HL-60/S4 (cell line): ENCODE data around the gene UFD1.

ENCODE experiments used
- in situ Hi-C: fragments of 300-500 bp; cut with MboI; formaldehyde crosslinking; loops from 2 replicates; pipeline ENCODE4 v1.14.3; 2022; ENCODE audit warnings: low sequenced_read_pairs

The UFD1 gene

GRCh38 chr22:19516378-19517170 lies 37.6 kb upstream of the UFD1 start:
- in situ Hi-C loops, result loop anchor here (10.0 kb wide), 1 partner anchor 58 kb away; no protein-coding TSS in a partner anchor

DNA sequence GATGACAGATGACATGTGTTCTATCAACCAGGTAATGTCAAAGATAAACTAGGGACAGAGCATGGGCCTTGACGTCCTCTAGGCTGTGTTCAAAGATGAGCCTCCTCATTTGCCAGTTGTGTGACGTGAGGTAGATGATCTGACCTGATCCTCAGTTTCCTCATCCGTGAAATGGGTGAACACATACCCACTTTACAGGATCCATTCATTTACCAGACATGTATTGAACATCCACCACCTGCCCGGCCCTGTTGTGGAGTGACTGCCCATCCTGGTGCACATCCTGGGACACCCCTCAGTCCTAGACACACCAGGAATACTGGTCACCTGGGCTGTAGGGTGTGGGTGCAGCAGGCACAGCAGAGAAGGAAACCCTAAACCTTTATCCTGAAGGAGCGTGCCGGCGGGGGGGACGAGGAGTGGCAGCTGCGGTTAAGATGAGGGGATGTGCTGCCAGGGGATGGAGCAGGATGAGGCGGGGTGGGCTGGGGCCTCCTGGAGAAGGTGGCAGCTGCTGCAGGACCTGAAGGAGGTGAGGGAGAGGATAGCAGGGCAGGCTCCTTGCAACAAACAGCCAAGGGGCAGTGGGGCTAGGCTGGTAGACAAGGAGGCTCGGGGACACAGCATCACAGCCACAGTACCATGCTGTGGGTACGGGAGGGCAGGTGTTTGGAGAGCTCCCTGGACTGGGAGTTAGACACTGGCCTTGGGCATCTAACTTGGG lies 36.8 kb upstream of the UFD1 start:
- in situ Hi-C loops, result loop anchor here (10.0 kb wide), 1 partner anchor 59 kb away; no protein-coding TSS in a partner anchor

DNA sequence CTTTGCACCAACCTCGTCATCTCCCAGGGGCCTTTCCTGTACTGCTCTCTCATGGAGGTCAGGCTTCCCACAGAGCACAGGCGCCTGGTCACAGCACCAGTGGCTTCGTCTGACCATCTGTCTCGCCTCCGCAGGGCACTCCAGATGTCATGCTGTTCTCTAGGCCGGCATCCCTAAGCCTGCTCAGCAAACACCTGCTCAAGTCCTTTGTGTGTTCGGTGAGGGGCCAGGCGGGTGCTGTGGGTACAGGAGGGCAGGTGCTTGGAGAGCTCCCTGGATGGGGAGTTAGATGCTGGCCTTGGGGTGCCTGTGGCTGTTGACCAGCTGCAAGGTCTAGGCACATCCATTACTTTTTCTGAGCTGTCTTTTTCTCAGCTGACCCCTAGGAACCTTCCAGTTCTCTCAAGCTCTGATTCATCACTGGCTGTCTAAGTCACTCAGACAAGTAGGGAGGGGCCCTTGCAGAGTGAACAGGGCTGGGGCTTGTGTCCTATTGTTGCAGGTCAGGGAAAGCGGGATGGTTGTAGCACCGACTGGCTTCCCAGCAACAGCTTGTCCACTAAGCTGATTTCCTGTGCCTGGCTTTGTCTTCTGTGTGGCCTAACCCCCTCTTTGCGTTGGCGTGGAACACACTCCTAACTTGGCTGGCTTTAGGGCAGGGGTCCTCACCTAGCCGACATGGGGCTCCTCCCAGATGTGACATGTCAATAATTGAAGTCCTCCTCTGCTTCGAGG lies 36.0 kb upstream of the UFD1 start:
- in situ Hi-C loops, result loop anchor here (10.0 kb wide), 1 partner anchor 60 kb away; no protein-coding TSS in a partner anchor

GRCh38 chr22:19513823-19514222 lies 34.8 kb upstream of the UFD1 start:
- in situ Hi-C loops, result loop anchor here (10.0 kb wide), 1 partner anchor 61 kb away; no protein-coding TSS in a partner anchor

GRCh38 chr22:19510919-19511341 lies 31.9 kb upstream of the UFD1 start:
- in situ Hi-C loops, result loop anchor here (10.0 kb wide), 1 partner anchor 64 kb away; no protein-coding TSS in a partner anchor

- in situ Hi-C loops, result loop anchor here (10.0 kb wide), 2 partner anchors 65 to 115 kb away; no protein-coding TSS in a partner anchor
These were observed 30.9 kb upstream of the UFD1 start for GRCh38 chr22:19509923-19510322.

GRCh38 chr22:19509191-19509590 lies 30.2 kb upstream of the UFD1 start:
- in situ Hi-C loops, result loop anchor here (10.0 kb wide), 1 partner anchor 116 kb away; no protein-coding TSS in a partner anchor

GRCh38 chr22:19508024-19508776 lies 29.2 kb upstream of the UFD1 start:
- in situ Hi-C loops, result loop anchor here (10.0 kb wide), 1 partner anchor 117 kb away; no protein-coding TSS in a partner anchor

GRCh38 chr22:19507534-19507861 lies 28.5 kb upstream of the UFD1 start:
- in situ Hi-C loops, result loop anchor here (10.0 kb wide), 1 partner anchor 117 kb away; no protein-coding TSS in a partner anchor

DNA sequence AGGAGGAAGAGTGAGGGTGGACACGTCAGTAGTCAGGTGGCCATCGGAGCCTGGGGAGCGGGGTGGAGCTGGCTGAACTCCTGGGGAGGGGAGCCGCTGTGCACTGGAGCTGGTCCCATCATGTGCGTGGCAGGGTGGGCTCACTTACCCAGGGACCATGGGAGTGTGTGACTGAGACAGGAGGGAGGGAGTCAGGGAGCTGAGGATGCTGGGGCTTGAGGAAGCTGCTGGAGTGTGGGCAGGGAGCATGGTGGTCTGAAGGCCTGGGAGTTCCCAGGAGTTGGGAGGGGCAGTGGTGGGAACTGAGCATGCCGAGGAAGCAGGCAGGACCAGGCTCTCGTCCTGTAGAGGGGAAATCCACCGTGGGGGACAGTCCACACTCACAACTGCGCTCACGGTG lies 27.2 kb upstream of the UFD1 start:
- in situ Hi-C loops, result loop anchor here (10.0 kb wide), 1 partner anchor 119 kb away; no protein-coding TSS in a partner anchor

DNA sequence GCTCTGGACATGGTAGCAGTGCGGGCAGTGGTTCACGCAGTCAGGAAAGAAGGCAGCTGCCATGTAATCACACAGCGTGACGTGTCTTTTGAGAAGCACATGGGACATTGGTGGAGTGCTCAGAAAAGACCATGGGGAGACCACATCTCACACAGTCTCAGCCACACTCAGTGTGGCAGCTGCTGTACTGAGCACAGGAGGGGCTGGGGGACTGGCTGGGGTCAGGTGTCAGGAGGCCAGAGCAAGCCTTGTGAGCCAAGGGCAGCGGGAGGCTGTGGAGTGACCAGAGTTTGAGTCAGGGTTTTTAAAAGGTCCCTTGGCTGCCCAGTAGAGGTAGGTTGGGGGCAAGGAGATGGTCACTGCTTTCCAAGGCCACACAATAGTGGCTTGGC lies 26.7 kb upstream of the UFD1 start:
- in situ Hi-C loops, result loop anchor here (10.0 kb wide), 1 partner anchor 119 kb away; no protein-coding TSS in a partner anchor

DNA sequence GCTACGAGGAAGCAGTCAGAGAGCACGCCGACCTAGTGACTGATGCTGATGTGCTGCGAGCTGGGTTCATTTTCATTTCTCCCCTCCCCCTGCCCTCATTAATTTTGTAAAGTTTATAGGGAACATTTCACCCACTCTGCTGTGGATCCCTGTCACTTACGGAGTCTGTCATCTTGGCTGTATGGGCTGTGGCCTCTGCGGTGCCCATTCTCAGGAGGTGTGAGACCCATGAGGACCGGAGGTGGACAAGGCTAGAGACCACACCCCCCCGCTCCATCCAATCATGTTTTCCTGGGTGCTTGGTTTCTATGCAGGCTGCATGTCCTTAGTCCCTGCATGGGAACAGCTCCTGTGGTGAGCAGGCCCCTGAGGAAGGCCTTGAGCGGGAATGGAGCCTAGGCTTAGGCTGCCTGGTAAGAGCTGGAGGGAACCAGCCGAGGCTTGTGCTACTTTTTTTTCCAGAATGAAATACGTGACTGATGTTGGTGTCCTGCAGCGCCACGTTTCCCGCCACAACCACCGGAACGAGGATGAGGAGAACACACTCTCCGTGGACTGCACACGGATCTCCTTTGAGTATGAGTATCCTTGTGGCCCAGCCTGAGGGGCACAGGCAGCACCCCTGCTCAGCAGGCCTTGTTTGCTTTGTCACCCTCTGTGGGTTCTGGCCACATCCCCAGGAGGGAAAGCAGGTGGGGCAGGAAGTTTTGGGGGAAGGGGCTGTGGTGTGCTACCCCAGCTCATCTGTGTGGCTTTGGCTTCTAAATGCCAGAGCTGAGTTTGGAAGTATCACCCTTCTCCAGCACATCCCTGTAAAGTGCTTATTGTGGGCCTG lies 26.1 kb upstream of the UFD1 start:
- in situ Hi-C loops, result loop anchor here (10.0 kb wide), 1 partner anchor 120 kb away; no protein-coding TSS in a partner anchor

DNA sequence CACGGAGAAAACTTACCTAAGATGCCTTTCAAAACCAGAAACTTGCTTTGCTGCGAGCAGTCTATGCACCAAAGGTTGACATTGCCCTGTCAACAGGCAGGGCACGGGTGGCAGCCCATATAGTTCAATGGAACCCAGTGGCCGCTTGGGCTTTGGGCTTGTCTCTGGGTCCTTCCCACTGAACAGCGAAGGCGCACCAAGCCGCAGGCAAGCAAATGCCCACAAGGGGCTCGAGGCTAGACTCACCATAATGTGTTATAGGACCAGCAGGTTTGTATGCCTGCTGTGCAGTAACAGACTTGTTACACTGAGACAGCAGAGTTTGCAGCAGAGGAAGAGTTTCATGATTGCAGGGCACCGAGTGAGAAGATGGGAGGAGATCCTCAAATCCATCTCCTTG lies 24.9 kb upstream of the UFD1 start:
- in situ Hi-C loops, result loop anchor here (10.0 kb wide), 1 partner anchor 121 kb away; no protein-coding TSS in a partner anchor

DNA sequence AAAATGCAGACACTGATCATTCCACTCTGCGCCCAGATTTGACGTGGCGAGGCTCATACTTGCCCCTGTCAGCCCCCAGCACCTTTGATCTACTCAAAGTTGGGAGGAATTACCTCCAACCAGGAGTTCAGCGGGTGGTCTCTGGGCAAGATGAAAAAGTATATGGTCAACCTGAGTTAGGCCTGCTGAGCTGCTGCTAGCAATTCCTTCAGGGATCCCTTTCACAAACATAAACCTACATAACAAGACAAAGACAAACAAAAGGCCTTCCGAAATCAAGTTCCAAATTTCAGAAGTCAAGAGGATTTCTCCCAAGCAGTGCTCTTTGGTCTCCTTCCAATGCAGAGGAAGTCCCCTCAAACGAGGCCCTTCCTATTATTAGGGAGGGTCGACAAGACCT lies 24.4 kb upstream of the UFD1 start:
- in situ Hi-C loops, result loop anchor here (10.0 kb wide), 1 partner anchor 121 kb away; no protein-coding TSS in a partner anchor

- in situ Hi-C loops, result loop anchor here (10.0 kb wide), 1 partner anchor 123 kb away; no protein-coding TSS in a partner anchor
These were observed 23.0 kb upstream of the UFD1 start for GRCh38 chr22:19501897-19502447.

GRCh38 chr22:19499880-19500242 lies 20.9 kb upstream of the UFD1 start:
- in situ Hi-C loops, result loop anchor here (10.0 kb wide), 1 partner anchor 125 kb away; no protein-coding TSS in a partner anchor

- in situ Hi-C loops, result no loop called here
These were observed 20.4 kb upstream of the UFD1 start for GRCh38 chr22:19499236-19499879.

- in situ Hi-C loops, result no loop called here
These were observed 19.8 kb upstream of the UFD1 start for GRCh38 chr22:19498866-19499190.
